HS-5 (cell line): ENCODE results near the gene KANTR.

Experiments
- DNase-seq: peaks from one replicate; pipeline ENCODE4 v3.0.0-alpha.2; 2012; ENCODE audit warnings: low read depth

The KANTR gene

GRCh38 chrX:53081925-53082772 lies 11.8 kb upstream of the KANTR start, which contains the start of gene TSPYL2:
TSPYL2 (plus strand) TSS chrX:53082367; CDS start chrX:53082499, 132 bp downstream.
- peak; percentile 71 for DNase-seq

- no peak for DNase-seq
These were observed 10.9 kb upstream of the KANTR start for GRCh38 chrX:53082773-53083616.

GRCh38 chrX:53084043-53084570 lies 9.8 kb upstream of the KANTR start:
- DNase-seq = no peak

GRCh38 chrX:53084863-53085262 lies 9.1 kb upstream of the KANTR start:
- no peak for DNase-seq

GRCh38 chrX:53085661-53086229 lies 8.2 kb upstream of the KANTR start:
- no peak for DNase-seq

- no peak for DNase-seq
These were observed 7.5 kb upstream of the KANTR start for GRCh38 chrX:53086464-53086863.

GRCh38 chrX:53087388-53087831 lies 6.5 kb upstream of the KANTR start:
- no peak for DNase-seq

- DNase-seq = no peak
These were observed 5.6 kb upstream of the KANTR start for GRCh38 chrX:53088136-53088974.

- DNase-seq = no peak
These were observed 4.6 kb upstream of the KANTR start for GRCh38 chrX:53089224-53089842.

- DNase-seq = no peak
These were observed 4.0 kb upstream of the KANTR start for GRCh38 chrX:53089925-53090324.

GRCh38 chrX:53091354-53091753 lies 2.6 kb upstream of the KANTR start:
- DNase-seq = no peak

- peak; percentile 40 for DNase-seq
These were observed 726 bp upstream of the KANTR start for GRCh38 chrX:53093177-53093655.

- DNase-seq = no peak
These were observed 602 bp downstream of the KANTR start for GRCh38 chrX:53094582-53094905.

GRCh38 chrX:53095796-53096195 lies 1.9 kb downstream of the KANTR start:
- DNase-seq = no peak

GRCh38 chrX:53114864-53115549 lies 21.1 kb downstream of the KANTR start:
- DNase-seq = no peak

- no peak for DNase-seq
These were observed 21.6 kb downstream of the KANTR start for GRCh38 chrX:53115550-53115874.

- DNase-seq = no peak
These were observed 22.2 kb downstream of the KANTR start for GRCh38 chrX:53116101-53116500.

GRCh38 chrX:53122013-53122412 lies 28.1 kb downstream of the KANTR start:
- DNase-seq = no peak

GRCh38 chrX:53125506-53125905 lies 31.6 kb downstream of the KANTR start:
- no peak for DNase-seq

GRCh38 chrX:53126377-53126776 lies 32.4 kb downstream of the KANTR start:
- no peak for DNase-seq
